Neural cell (in vitro differentiated cells): ENCODE data around the gene SUSD6. TPM values are rescaled to one million over a fixed set of nuclear protein-coding genes. Genes with fewer than 3 reads are reported as not detected.

ENCODE experiments used
- H2AFZ ChIP-seq: fragments of 200-600, 300-800 bp; sonication (generic), shearing (Covaris generic); 2 replicates; pipeline ENCODE4 v1.6.0; 2014; ENCODE audit warnings: low read depth, mild to moderate bottlenecking, antibody characterized with exemption, low read length, moderate library complexity
- H3F3A ChIP-seq: fragments of 200-600 bp; shearing (Covaris generic); 2 replicates; pipeline ENCODE4 v1.6.1; 2016; ENCODE audit warnings: mild to moderate bottlenecking, moderate library complexity, mixed read lengths, antibody characterized with exemption, low read length; ENCODE audit not compliant: insufficient read depth, poor library complexity, severe bottlenecking
- H3K27ac ChIP-seq: fragments of 200-600, 300-800 bp; sonication (generic), shearing (Covaris generic); 2 replicates; pipeline ENCODE4 v1.5.1; 2014; ENCODE audit warnings: mild to moderate bottlenecking, low read length, moderate library complexity
- H3K27me3 ChIP-seq: fragments of 300-800, 200-600 bp; sonication (generic), shearing (Covaris generic); 2 replicates; pipeline ENCODE4 v1.6.0; 2014; ENCODE audit warnings: mild to moderate bottlenecking, low read depth, low read length, moderate library complexity; ENCODE audit not compliant: insufficient read depth
- H3K36me3 ChIP-seq: fragments of 300-800, 200-600 bp; sonication (generic), shearing (Covaris generic); 2 replicates; pipeline ENCODE4 v1.5.1; 2014; ENCODE audit warnings: mild to moderate bottlenecking, antibody characterized with exemption, low read length, moderate library complexity; ENCODE audit not compliant: insufficient read depth
- H3K4me2 ChIP-seq: fragments of 300-800, 200-600 bp; sonication (generic), shearing (Covaris generic); 2 replicates; pipeline ENCODE4 v1.6.0; 2014; ENCODE audit warnings: mild to moderate bottlenecking, low read length
- H3K4me3 ChIP-seq: fragments of 300-800, 200-600 bp; sonication (generic), shearing (Covaris generic); 2 replicates; pipeline ENCODE4 v1.5.1; 2014; ENCODE audit warnings: mild to moderate bottlenecking, low read length, moderate library complexity
- H3K79me2 ChIP-seq: fragments of 200-600 bp; shearing (Covaris generic); replicated peaks from 2 replicates; pipeline ENCODE4 v1.6.0; 2014; ENCODE audit warnings: mild to moderate bottlenecking, low read length, moderate library complexity; ENCODE audit not compliant: insufficient read depth
- H3K9ac ChIP-seq: fragments of 300-800, 200-600 bp; sonication (generic), shearing (Covaris generic); 2 replicates; pipeline ENCODE4 v1.6.1; 2016; ENCODE audit warnings: mild to moderate bottlenecking, low read length, mixed read lengths
- H3K9me2 ChIP-seq: fragments of 200-600 bp; shearing (Covaris generic); 2 replicates; pipeline ENCODE4 v1.6.1; 2016; ENCODE audit warnings: mild to moderate bottlenecking, low read length, mixed read lengths; ENCODE audit not compliant: insufficient read depth
- H3K9me3 ChIP-seq: fragments of 200-600, 300-800 bp; sonication (generic), shearing (Covaris generic); 2 replicates; pipeline ENCODE4 v1.6.1; 2016; ENCODE audit warnings: mild to moderate bottlenecking, mixed run types, low read length, moderate library complexity, mixed read lengths
- H4K20me1 ChIP-seq: fragments of 200-600 bp; shearing (Covaris generic); 2 replicates; pipeline ENCODE4 v1.6.1; 2016; ENCODE audit warnings: mild to moderate bottlenecking, mixed run types; ENCODE audit not compliant: insufficient read depth
- CTCF ChIP-seq: fragments of 450-650 bp; IDR thresholded peaks from 2 replicates; pipeline ENCODE4 v1.5.1; 2014; ENCODE audit warnings: antibody characterized with exemption, mild to moderate bottlenecking, moderate library complexity; ENCODE audit not compliant: poor library complexity, severe bottlenecking
- EP300 ChIP-seq: fragments of 450-650 bp; conservative IDR thresholded peaks from 2 replicates; pipeline ENCODE4 v1.6.1; 2014; ENCODE audit warnings: antibody characterized with exemption, mild to moderate bottlenecking, moderate library complexity; ENCODE audit not compliant: poor library complexity, severe bottlenecking
- EZH2 ChIP-seq: fragments of 200-600, 300-800 bp; shearing (Covaris generic), sonication (generic); IDR thresholded peaks from 2 replicates; pipeline ENCODE4 v1.6.1; 2014; ENCODE audit warnings: antibody characterized with exemption, low read length, borderline replicate concordance, mild to moderate bottlenecking; ENCODE audit not compliant: insufficient read depth, poor library complexity, severe bottlenecking
- MXI1 ChIP-seq: fragments of 450-650 bp; conservative IDR thresholded peaks from 2 replicates; pipeline ENCODE4 v1.6.1; 2014; ENCODE audit warnings: antibody characterized with exemption, mild to moderate bottlenecking; ENCODE audit not compliant: poor library complexity, severe bottlenecking
- POLR2AphosphoS5 ChIP-seq: IDR thresholded peaks from 2 replicates; pipeline ENCODE4 v1.6.1; 2012
- RAD21 ChIP-seq: fragments of 450-650 bp; conservative IDR thresholded peaks from 2 replicates; pipeline ENCODE4 v1.6.1; 2014; ENCODE audit warnings: antibody characterized with exemption, mild to moderate bottlenecking, moderate library complexity
- REST ChIP-seq: IDR thresholded peaks from 2 replicates; pipeline ENCODE4 v1.6.1; 2012; ENCODE audit warnings: borderline replicate concordance
- SMC3 ChIP-seq: fragments of 450-650 bp; conservative IDR thresholded peaks from 2 replicates; pipeline ENCODE4 v1.6.1; 2014; ENCODE audit warnings: antibody characterized with exemption, mild to moderate bottlenecking, moderate library complexity; ENCODE audit not compliant: poor library complexity
- TAF1 ChIP-seq: IDR thresholded peaks from 2 replicates; pipeline ENCODE4 v1.6.1; 2012; ENCODE audit warnings: low read depth
- polyA plus RNA-seq: library from polyadenylated mRNA; depleted of rRNA; stranded (reverse); fragments of >200 nt; gene quantifications from 2 replicates; pipeline ENCODE4 v1.2.3, GENCODE V29; 2014

Gene SUSD6
- polyA plus RNA-seq, 1 donor from 2014 or later = 5.1 TPM

GRCh38 chr14:69685218-69685616 lies 73.8 kb downstream of the SUSD6 start:
- Histone ChIP-seq H3K36me3 (no peaks in the 10 kb centered on the region), H3K79me2 (peaks cover 3% of the 10 kb centered on the region), H3K27me3 (no peaks in the 10 kb centered on the region), H3K9me2 (no peaks in the 10 kb centered on the region), H3K27ac (peak overlapping the region; percentile 70), H3K4me3 (peak overlapping the region; percentile 32), H3K9ac (peak overlapping the region; percentile 14), H3K4me2 (no peak overlapping the region), H2AFZ (no peak overlapping the region), H4K20me1 (no peaks in the 10 kb centered on the region), H3F3A (peaks cover 3% of the 10 kb centered on the region), H3K9me3 (no peaks in the 10 kb centered on the region)
- TF ChIP-seq EP300 (peak; percentile 64), TAF1 (peak; percentile 28), EZH2 (no peak), POLR2AphosphoS5 (peak; percentile 62), RAD21 (no peak)

GRCh38 chr14:69685716-69686115 lies 74.3 kb downstream of the SUSD6 start:
- peaks cover 3% of the 10 kb centered on the region for H3K79me2 ChIP-seq
- no peak overlapping the region for H3K9ac ChIP-seq
- no peak overlapping the region for H3K4me2 ChIP-seq
- no peaks in the 10 kb centered on the region for H3K9me3 ChIP-seq
- peak overlapping the region; percentile 70 for H3K27ac ChIP-seq
- peaks cover 3% of the 10 kb centered on the region for H3F3A ChIP-seq
- no peaks in the 10 kb centered on the region for H4K20me1 ChIP-seq
- H3K36me3 ChIP-seq = no peaks in the 10 kb centered on the region
- H3K4me3 ChIP-seq = peak overlapping the region; percentile 32
- no peaks in the 10 kb centered on the region for H3K27me3 ChIP-seq
- TF ChIP-seq EP300 (no peak), MXI1 (no peak), REST (no peak), SMC3 (no peak), TAF1 (no peak), POLR2AphosphoS5 (no peak)
- no peaks in the 10 kb centered on the region for H3K9me2 ChIP-seq
- H2AFZ ChIP-seq = no peak overlapping the region

GRCh38 chr14:69687606-69688298 lies 76.4 kb downstream of the SUSD6 start:
- peaks cover 3% of the 10 kb centered on the region for H3K79me2 ChIP-seq
- peaks cover 3% of the 10 kb centered on the region for H3F3A ChIP-seq
- no peak overlapping the region for H3K4me3 ChIP-seq
- no peak for TF ChIP-seq EP300
- TF ChIP-seq POLR2AphosphoS5 = no peak
- no peak for TF ChIP-seq TAF1
- no peak for TF ChIP-seq CTCF
- TF ChIP-seq REST = no peak
- no peak for TF ChIP-seq EZH2
- TF ChIP-seq MXI1 = no peak
- TF ChIP-seq RAD21 = no peak
- no peak for TF ChIP-seq SMC3
- no peak overlapping the region for H3K4me2 ChIP-seq
- H3K27me3 ChIP-seq = no peaks in the 10 kb centered on the region
- H3K9me2 ChIP-seq = no peaks in the 10 kb centered on the region
- no peak overlapping the region for H3K9ac ChIP-seq
- no peaks in the 10 kb centered on the region for H3K36me3 ChIP-seq
- no peak overlapping the region for H2AFZ ChIP-seq
- H3K9me3 ChIP-seq = no peaks in the 10 kb centered on the region
- no peaks in the 10 kb centered on the region for H4K20me1 ChIP-seq
- H3K27ac ChIP-seq = no peak overlapping the region
